ENCODE results near the gene SLIT3.

- no peak for TF ChIP-seq ZNF274 (IDR thresholded peaks at IDR 0.05; ENCODE audit: low read depth, low read length)
- TF ChIP-seq MAX (IDR thresholded peaks at IDR 0.05): no peak
- no peak for TF ChIP-seq EZH2 (IDR thresholded peaks at IDR 0.05)
- no peak for TF ChIP-seq CTCF (IDR thresholded peaks at IDR 0.05 in 2 of 3, conservative IDR thresholded peaks at IDR 0.05 in 1 of 3; ENCODE audit: borderline replicate concordance in 1 of 3, insufficient read depth in 1 of 3, low read depth in 2 of 3, low read length in 2 of 3)
- no peak for TF ChIP-seq SIN3A (IDR thresholded peaks at IDR 0.05; ENCODE audit: low read depth)
- TF ChIP-seq POLR2AphosphoS5 (IDR thresholded peaks at IDR 0.05; ENCODE audit: low read depth, low read length): no peak
- no peak for TF ChIP-seq ATF3 (IDR thresholded peaks at IDR 0.05)
- TF ChIP-seq SP1 (IDR thresholded peaks at IDR 0.05; ENCODE audit: low read depth): no peak
- TF ChIP-seq TCF7L2 (IDR thresholded peaks at IDR 0.05; ENCODE audit: borderline replicate concordance, extremely low read depth, insufficient read depth, insufficient read length): no peak
- TF ChIP-seq ZFX (IDR thresholded peaks at IDR 0.05): no peak
- no peak for TF ChIP-seq EGR1 (IDR thresholded peaks at IDR 0.05; ENCODE audit: low read depth)
- TF ChIP-seq POLR2A (IDR thresholded peaks at IDR 0.05; ENCODE audit: borderline replicate concordance, extremely low read depth, insufficient read depth, insufficient read length): no peak
- no peak for TF ChIP-seq YY1 (IDR thresholded peaks at IDR 0.05; ENCODE audit: extremely low read depth, insufficient replicate concordance, low read depth, low read length)
- TF ChIP-seq JUND (IDR thresholded peaks at IDR 0.05): no peak
Observed at GRCh38 chr5:169181814-169182213, 119.1 kb downstream of the SLIT3 start.

All from HCT116 (cell line).